ENCODE data around the gene SIK2. TPM values are rescaled to one million over a fixed set of nuclear protein-coding genes. Genes with fewer than 3 reads are reported as not detected.
A peak's percentile ranks its signal among the peaks of the same experiment; 100 is the strongest.
"Not testable (repeated sequence)": the region's sequence is repeated elsewhere in the genome, so short reads cannot be mapped to it uniquely, and the experiment has no call there.

Gene SIK2
- total and polyA plus RNA-seq, 2 experiments from 2014 or later: 1.5 to 14.2 TPM

- Histone ChIP-seq H3K27me3 (no peaks in the 10 kb centered on the region), H3K27ac (no peak overlapping the region), H3K4me1 (ENCODE audit: low read depth) (no peaks in the 10 kb centered on the region), H3K4me3 (no peak overlapping the region), H3K36me3 (peaks cover 35% of the 10 kb centered on the region), H3K9me3 (ENCODE audit: low read depth) (no peaks in the 10 kb centered on the region)
- peak in 1 of 2 donors; percentile 96 for DNase-seq (ENCODE audit: low read depth in 1 of 2, low spot score in 1 of 2)
- TF ChIP-seq, protein P1, sequence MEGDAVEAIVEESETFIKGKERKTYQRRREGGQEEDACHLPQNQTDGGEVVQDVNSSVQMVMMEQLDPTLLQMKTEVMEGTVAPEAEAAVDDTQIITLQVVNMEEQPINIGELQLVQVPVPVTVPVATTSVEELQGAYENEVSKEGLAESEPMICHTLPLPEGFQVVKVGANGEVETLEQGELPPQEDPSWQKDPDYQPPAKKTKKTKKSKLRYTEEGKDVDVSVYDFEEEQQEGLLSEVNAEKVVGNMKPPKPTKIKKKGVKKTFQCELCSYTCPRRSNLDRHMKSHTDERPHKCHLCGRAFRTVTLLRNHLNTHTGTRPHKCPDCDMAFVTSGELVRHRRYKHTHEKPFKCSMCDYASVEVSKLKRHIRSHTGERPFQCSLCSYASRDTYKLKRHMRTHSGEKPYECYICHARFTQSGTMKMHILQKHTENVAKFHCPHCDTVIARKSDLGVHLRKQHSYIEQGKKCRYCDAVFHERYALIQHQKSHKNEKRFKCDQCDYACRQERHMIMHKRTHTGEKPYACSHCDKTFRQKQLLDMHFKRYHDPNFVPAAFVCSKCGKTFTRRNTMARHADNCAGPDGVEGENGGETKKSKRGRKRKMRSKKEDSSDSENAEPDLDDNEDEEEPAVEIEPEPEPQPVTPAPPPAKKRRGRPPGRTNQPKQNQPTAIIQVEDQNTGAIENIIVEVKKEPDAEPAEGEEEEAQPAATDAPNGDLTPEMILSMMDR (IDR thresholded peaks at IDR 0.05; ENCODE audit: low read depth, low read length): no peak
Measured at GRCh38 chr11:111707039-111707690, 104.9 kb downstream of the SIK2 start.

GRCh38 chr11:111707691-111708067, 105.4 kb downstream of the SIK2 start:
- H3K9me3 ChIP-seq (ENCODE audit: low read depth): no peaks in the 10 kb centered on the region
- TF ChIP-seq, protein P1 (IDR thresholded peaks at IDR 0.05; ENCODE audit: low read depth, low read length): no peak
- H3K27me3 ChIP-seq: no peaks in the 10 kb centered on the region
- no peak for DNase-seq (ENCODE audit: low read depth in 1 of 2, low spot score in 1 of 2)
- no peaks in the 10 kb centered on the region for H3K4me1 ChIP-seq (ENCODE audit: low read depth)
- no peak overlapping the region for H3K4me3 ChIP-seq
- H3K36me3 ChIP-seq: peaks cover 36% of the 10 kb centered on the region
- H3K27ac ChIP-seq: no peak overlapping the region

- TF ChIP-seq, protein P1 (IDR thresholded peaks at IDR 0.05; ENCODE audit: low read depth, low read length): no peak
Measured at GRCh38 chr11:111714522-111714921, 112.3 kb downstream of the SIK2 start.

DNA sequence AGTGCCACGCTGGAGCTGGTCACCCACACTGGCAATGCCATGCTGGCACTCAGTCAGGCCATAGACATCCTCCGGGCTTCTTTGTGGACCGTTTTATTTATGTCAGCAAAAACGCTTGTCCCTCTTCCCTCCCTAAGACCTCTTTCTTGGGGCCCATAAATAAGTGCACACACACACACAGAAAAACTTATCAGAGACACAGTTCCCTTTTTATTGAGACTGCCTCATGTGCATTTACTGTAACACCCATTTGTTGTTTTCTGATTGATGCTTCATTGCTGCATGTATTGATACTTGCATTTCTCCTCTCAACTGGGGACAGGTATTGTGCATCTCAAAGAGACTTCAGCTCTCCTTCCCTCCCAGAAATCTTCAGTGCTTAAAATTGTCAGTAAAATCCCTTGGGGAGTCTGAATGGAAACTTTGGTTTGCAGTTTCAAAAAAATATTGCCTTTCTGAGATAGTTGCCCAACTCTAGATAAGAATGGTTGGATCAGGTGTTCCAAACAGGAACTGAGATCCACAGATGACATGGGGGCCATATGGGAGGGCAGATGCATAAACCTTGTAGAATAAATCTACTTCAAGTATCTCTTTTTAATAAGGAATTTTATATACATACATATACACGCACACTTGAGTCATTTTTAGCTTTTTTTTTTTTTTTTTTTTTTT, 113.0 kb downstream of the SIK2 start:
- H3K27ac ChIP-seq: no peak overlapping the region

More at GRCh38 chr11:111714522-111714921, 112.3 kb downstream of the SIK2 start:
- no peak for DNase-seq (ENCODE audit: low read depth in 1 of 2, low spot score in 1 of 2)
- no peak overlapping the region for H3K4me3 ChIP-seq
- peaks cover 5% of the 10 kb centered on the region for H3K36me3 ChIP-seq
- no peaks in the 10 kb centered on the region for H3K27me3 ChIP-seq
- H3K27ac ChIP-seq: no peak overlapping the region
- no peaks in the 10 kb centered on the region for H3K9me3 ChIP-seq (ENCODE audit: low read depth)
- H3K4me1 ChIP-seq (ENCODE audit: low read depth): peaks cover 7% of the 10 kb centered on the region

DNA sequence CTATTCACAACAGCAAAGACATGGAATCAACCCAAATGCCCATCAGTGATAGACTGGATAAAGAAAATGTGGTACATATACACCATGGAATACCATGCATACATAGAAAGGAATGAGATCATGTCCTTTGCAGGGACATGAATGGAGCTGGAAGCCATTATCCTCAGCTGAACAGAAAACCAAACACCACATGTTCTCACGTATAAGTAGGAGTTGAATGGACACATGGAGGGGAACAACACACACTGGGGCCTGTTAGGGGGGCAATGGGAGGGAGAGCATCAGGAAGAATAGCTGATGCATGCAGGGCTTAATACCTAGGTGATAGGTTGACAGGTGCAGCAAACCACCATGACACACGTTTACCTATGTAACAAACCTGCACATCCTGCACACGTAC, 115.4 kb downstream of the SIK2 start:
- not testable (repeated sequence) for H3K4me3 ChIP-seq; H3K9me3 ChIP-seq (ENCODE audit: low read depth); H3K27ac ChIP-seq; H3K27me3 ChIP-seq; DNase-seq (ENCODE audit: low read depth in 1 of 2, low spot score in 1 of 2)
- H3K36me3 ChIP-seq: peaks cover 16% of the 10 kb centered on the region
- peaks cover 24% of the 10 kb centered on the region for H3K4me1 ChIP-seq (ENCODE audit: low read depth)

More for the DNA sequence above, 113.0 kb downstream of the SIK2 start:
- peaks cover 10% of the 10 kb centered on the region for H3K4me1 ChIP-seq (ENCODE audit: low read depth)
- no peaks in the 10 kb centered on the region for H3K9me3 ChIP-seq (ENCODE audit: low read depth)
- peaks cover 11% of the 10 kb centered on the region for H3K36me3 ChIP-seq
- H3K4me3 ChIP-seq: no peak overlapping the region
- H3K27me3 ChIP-seq: no peaks in the 10 kb centered on the region
- DNase-seq (ENCODE audit: low read depth in 1 of 2, low spot score in 1 of 2): no peak
- TF ChIP-seq, protein P1 (IDR thresholded peaks at IDR 0.05; ENCODE audit: low read depth, low read length): no peak

DNA sequence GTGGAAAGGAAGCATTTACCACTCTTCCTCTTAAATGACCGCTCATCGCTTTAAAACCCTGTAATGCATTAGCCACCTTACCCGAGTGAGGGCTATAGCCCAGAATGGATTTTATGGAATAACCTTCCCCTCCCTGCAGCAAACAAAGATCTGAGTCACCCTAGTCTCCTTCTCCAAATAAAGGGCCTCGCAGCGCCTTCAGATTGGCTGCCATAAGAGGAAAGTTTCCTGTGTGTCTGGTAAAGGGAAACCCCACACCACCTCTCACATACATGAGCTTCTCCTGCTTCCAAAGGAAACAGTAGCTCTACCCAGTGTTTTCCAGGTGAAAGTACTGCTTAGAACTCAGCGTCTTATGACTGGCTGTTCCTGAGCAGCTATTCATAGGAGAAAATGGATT, 116.2 kb downstream of the SIK2 start:
- Histone ChIP-seq H3K27ac (peak overlapping the region; percentile 16), H3K36me3 (peaks cover 22% of the 10 kb centered on the region), H3K4me3 (no peak overlapping the region), H3K4me1 (ENCODE audit: low read depth) (peaks cover 24% of the 10 kb centered on the region), H3K9me3 (ENCODE audit: low read depth) (no peaks in the 10 kb centered on the region), H3K27me3 (no peaks in the 10 kb centered on the region)
- TF ChIP-seq, protein P1 (IDR thresholded peaks at IDR 0.05; ENCODE audit: low read depth, low read length): no peak
- peak in 1 of 2 donors; percentile 52 for DNase-seq (ENCODE audit: low read depth in 1 of 2, low spot score in 1 of 2)
